HG03457 (cell line): ENCODE results near the gene COMMD2.
A peak's percentile ranks its signal among the peaks of the same experiment; 100 is the strongest.

Source experiments
- ATAC-seq: cut with Tn5 transposase; IDR thresholded peaks from one replicate; pipeline ENCODE4 v1.9.1; 2021; ENCODE audit warnings: moderate number of reproducible peaks; ENCODE audit not compliant: unreplicated experiment

Gene COMMD2

DNA sequence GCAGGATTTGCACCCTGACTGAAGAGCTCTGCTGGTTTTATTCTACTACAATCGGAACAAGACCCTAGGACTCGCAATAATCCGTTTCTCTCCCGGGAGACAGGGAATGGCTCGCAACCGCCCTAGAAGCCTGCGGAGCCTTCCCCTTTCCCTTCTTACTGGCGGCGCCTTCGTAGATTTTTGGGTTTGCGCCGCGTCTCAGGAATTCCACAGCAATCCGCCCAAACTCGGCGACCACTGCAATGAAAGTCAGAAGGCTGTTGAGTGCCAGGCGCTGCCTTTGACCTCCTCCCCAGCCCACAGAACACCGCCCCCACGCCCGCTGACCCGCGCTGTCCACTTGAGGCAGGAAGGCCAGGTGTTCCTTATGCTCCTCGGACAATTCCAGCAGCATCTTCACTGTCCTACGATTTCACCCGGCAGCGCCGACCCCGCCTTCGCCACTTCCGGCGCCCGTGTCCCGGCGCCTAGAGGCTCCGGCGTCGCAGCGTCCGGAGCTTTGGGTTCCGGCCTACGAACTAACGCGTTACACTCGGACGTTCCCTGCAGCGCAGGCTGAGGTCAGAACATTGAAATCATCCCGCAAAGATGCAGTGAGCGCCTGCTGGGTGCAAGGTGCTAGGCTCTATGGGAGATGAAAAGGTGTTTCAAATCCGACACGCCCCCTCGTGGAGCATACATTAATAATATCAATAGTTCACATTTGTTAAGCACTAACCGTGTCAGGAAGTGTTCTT is at the start of gene COMMD2:
Gene COMMD2 (minus strand): TSS at position 439 of the 737 bp plus-strand sequence. CDS start 45 bp downstream, at position 394.
- ATAC-seq: peak; percentile 99

DNA sequence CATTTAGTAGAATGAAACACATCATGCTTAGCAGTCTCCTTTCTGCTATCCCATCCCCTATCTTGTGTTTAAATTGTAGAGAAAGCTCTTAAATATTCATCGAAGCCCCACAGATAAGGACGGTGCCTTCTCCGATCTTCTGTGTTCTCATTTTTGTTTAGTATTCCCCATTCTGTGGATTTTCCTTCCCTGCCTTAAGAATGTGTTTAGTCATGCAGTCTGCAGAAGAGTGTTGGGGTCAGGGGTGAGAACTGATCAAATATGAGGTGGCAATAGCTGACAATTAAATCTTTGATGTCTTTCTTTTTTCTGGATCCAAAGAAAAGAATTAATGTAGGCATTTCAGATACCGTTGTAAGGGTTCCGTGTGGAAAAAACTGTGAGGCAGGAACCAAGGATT is 49.4 kb upstream of the COMMD2 start:
- ATAC-seq: no peak

DNA sequence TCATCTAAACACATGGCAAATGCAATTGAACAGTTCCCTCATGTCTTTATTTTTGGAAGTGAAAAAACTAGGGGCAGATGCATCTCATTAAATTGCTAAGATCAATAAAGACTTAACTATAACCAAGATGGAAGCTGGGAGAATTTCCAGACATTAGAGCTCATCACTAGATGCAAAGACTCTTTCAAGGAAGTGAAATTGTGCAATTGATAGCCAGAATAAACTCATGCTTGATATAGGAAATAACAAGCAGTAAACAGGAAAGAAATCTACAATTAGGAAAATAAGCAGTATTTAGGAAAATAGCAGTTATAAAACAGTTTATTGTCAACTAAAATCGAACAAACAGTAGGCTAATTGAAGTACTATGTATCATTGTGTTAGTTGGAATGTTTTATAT is 48.9 kb upstream of the COMMD2 start:
- no peak for ATAC-seq

DNA sequence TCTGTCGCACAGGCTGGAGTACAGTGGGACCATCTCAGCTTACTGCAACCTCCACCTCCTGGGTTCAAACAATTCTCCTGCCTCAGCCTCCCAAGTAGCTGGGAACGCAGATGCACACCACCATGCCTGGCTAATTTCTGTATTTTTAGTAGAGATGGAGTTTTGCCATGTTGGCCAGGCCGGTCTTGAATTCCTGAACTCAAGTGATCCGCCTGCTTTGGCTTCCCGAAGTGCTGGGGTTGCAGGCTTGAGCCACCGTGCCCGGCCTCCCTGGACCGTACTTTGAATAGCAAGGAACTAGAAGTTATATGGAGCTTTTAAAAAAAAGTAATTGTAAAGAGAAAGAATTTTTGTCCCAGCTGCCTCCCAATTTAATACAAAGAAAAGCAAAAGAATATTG is 48.4 kb upstream of the COMMD2 start:
- no peak for ATAC-seq

DNA sequence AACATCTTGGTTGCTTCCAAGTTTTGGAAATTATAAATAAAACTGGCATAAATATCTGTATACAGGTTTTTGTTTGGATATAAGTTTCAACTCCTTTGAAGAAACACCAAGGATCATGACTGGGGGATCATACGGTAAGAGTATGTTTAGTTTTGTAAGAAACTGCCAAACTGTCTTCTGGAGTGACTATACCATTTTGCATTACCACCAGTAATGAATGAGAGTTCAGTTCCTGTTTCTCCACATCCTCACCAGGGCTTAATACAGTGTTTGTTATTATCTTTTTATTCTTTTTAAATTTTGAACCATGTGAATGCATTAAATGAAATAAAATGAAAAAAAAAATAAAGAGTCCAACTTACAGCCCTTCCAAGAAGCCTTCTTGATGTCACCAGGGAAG is 43.7 kb upstream of the COMMD2 start:
- no peak for ATAC-seq

DNA sequence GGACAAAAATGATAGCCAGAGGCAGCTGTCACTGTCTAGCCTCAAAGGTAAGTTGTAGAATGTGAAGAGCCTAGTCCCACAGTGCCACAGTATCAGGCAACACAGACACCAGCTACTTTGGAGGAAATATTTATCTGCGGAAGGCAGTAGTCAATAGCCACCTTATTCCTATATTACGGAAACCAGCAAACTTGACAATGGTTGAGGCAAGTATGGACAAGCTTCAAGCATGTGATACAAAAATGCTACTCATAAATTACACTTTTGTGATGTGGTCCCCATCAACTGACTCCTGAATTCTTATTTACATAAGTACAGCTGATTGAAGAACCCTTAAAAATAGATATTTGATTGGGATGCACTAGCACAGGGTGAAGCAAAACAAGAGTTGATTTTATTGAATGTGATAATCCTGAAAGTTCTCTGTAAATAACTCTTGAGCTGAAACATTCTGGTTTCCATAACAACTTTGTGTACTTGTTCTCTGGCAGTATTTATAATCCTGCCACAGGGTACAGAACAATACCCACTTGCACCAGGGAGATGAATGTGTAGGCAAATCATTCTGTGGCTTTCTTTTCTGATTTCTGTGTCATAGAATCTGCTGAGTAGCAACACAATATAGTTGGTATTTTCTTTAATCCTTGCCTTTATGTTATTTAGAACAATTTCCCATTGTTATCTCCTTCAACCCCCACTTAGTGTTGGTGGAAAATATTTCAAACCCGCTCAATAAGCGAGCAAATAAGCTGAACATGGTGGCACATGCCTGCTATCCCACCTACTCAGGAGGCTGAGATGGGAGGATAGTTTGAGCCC is 40.4 kb upstream of the COMMD2 start, which contains the start of gene ANKUB1:
Gene ANKUB1 (minus strand): TSS at position 103 of the 819 bp plus-strand sequence. CDS start 188 bp downstream, outside the sequence.
- ATAC-seq: no peak

DNA sequence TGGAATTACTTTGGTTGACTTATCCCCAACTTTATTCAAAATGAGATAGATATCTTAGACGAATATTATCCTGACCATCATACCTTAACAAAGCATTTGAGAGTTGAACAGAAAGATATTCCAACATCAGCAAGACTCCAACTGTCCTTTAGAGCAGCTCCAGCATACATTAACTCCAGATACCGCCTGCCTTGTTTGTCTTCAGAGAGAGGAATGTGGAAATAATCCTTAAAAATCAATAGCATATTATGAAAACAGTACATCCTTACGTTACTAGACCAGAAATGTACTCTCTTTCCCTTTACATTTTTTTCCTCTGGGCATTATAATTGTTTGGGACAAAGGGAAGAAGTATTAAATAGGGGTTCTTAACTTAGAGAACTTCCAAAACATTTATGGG is 38.4 kb upstream of the COMMD2 start:
- no peak for ATAC-seq

DNA sequence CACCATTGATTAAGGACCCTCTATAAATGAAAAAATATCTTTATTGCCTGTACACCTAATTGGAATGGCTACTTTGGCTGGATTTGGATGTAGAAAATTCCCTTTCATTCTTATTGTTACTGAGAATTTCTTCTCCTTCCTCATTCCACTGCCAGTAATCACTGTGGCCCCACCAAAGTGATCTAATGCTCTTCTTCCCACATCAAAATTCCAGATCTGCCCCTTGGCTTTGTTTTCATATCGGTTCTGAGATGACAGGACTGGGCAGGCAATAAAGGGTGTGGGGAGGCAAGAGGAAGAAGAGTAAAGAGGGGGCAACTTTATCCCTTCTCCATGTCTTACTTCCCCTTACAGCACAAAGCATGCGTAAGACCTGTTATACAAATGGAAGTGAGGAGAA is 38.0 kb upstream of the COMMD2 start:
- no peak for ATAC-seq

DNA sequence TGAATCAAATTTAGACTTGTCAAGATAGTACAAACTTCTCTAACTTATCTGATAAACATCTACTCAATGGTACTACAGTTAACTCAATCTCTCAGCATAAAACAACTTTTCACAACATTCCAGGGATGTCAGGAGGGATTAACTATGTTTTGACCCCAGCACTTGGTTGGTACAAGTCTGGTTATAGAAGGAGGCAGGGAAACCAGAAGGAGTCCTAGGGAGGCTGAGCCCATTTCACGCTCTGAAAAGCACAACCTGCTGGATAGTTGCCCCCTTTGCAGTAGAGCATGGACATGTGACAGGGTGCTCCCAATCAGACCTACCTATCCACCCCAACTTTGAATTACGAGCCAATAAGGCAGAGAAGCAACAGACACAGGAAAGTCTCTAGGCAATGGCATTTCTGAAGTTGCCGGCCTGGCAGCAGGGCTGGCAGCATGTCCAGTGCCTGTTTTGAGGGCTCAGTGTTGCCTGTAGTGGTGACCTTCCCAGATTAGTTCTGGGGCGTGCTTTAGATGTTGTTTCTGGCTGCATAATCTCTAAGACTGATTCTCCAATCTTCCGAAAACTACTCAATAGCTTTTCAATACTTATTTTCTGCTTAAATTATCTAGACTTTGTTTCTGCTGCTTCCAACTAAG is 31.9 kb upstream of the COMMD2 start:
- ATAC-seq: no peak

DNA sequence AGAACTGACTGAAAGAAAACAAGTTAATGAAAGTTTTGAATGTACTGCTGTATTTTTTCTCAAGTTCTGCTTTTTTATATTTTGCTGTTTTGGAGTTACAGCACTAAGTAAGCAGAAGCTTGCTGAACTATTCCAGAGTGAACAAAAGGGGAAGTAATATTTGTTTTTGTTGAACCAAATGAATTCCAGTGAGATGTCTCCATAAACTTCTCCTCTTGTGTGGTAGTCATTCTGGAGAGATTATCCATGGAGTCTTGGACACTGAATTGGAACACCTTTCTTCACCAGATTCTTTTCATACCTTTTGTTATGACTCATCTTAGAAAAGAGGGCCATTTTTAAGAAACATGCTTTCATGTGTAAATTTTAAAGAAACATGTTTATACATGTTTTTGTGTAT is 31.3 kb upstream of the COMMD2 start:
- no peak for ATAC-seq

DNA sequence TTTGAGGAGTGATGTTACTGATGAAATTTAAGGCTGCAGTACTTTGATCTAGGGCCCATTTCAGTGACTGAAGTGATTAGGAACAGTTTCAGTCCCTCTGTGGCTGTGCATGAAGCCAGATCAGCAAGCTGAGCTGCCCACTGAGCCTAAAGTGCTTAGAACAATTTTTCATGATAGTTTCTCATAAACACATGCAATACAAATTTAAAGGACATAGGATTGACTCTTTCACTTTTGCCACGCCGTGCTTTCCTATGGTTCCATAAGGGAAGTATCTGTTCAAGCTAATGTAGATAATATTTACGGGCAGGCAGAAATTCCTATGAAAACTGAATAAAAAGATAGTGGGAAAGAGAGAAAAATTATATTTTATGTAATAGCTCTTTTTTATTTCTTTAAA is 29.5 kb upstream of the COMMD2 start:
- no peak for ATAC-seq

DNA sequence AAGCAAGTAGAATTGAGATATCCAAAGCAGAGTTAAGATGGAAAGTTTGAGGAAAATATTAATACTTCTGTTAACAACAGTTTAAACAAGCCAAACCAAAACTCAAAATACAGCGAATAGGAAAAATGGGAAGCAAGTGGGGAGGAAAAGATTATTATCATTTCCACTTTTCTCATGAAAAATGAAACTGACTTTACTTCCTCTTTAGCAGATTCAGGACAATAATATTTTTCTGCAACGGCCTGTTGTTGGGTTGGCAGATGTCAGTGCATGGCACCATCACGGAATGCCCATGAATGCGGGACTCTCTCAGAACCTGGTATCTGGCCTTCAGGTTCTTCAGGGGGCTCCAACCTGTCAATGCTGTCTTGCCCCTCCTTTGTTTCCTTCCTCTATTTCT is 28.9 kb upstream of the COMMD2 start:
- ATAC-seq: no peak

DNA sequence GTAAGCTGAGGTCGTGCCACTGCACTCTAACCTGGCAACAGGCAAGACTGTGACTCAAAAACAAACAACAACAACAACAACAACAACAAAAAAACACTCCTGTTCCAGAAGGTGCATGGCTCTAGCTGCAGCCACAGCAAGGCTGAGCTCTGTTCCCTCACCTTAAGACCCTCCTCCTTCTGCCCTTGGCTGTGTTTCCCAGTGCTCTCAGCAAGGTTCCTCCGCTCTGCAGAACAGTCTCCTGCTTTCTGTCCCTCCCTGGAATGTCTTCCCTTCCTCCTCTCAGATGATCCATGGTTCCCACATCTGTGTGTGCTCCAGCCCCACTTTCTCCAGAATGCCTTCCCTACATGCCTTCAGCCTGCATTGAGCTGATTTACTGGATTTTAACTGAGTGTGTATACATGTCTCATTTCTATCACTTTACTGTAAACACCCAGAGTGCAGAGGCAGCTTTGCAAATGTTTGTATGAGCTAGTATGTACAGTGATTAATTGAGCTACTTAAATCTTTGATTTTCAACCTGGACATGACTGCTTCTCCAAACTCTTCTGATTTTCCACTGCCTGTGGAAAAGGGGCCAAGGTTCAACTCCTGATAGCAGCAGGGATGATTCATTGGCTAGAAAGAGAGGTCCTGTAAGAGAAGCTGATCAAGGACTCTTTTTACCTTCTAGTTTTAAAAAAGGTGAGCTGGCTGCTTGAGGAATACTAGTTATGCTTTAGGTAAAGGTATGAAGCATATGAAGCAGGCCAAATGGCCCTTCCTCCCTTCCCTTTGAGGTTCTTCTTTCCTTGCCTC is 25.3 kb upstream of the COMMD2 start:
- no peak for ATAC-seq

DNA sequence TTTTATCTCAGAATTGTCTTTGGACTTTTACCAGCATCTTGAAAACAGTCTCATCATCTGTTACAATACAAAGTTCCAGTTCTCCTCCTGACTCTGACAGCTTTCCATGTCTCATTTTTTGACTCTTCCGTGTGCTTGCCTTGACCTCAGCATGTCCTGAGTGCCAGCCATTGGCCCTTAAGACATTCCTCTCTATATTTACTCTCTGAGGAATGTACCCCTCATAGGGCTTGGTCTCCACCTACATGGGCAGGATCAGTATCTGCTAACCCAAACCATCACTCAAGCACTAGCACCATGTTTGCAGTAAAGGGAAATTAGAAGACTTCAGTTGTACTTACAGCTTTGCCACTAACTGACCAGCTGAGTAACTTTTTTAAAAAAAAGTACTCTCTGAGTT is 23.9 kb upstream of the COMMD2 start:
- no peak for ATAC-seq

DNA sequence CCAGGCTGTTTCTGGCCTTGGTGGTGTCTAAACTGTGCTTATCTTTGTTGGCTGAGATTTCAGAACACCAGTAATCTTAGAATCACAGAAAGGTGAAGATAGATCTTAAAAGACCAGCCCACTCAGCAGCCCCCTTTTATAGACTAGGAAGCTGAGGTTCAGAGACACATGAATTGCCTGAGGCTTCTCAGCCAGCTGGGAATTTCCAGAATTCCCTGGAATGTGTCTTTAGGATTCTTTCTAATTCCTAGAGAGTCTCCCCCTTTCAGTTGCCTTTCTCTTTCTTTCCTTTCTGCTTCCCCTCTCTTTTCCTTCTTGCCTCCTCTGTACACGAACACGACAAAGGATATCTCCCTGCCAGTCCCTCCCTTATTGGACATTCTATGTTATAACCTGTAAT is 20.6 kb upstream of the COMMD2 start:
- no peak for ATAC-seq

DNA sequence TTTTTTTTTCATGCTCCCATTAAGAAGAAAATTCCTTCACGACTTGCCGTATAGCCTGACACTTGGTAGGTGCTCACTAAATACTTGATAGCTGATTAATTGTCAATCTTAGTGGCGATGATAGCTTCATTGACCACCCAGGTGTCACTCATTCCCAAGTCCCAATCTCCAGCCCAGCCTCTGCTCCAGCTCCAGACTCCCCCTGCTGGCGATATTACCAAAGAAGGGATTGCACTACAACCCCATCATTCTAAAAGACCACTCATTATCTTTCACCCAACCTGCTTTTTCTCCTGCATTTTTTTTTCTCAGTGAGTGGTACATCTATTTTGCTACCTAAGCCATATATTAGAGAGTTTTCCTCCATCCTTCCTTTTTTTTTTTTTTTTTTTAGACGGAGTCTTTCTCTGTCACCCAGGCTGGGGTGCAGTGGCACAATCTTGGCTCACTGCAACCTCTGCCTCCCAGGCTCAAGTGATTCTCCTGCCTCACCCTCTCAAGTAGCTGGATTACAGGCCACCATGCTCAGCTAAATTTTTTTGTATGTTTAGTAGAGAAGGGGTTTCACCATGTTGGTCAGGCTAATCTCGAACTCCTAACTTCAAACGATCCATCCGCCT is 19.5 kb upstream of the COMMD2 start:
- no peak for ATAC-seq

DNA sequence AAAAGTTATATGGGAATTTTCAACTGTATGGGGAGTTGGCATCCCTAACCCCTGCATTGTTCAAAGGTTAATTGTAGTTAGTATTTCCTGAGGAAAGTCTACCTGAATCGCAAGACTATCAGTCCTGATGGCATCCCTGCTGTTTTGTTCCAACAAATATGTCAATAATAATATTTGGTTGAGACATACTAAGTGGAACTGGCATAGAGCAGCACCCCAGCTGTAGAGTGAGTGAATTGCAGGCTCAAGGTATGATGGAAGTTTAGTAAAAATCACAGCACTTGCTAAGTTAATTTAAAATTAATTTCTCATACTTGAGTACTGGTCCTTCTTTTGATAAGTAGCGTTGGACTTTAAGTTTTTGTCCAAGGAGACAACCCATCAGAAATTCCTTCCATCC is 18.0 kb upstream of the COMMD2 start:
- ATAC-seq: no peak

DNA sequence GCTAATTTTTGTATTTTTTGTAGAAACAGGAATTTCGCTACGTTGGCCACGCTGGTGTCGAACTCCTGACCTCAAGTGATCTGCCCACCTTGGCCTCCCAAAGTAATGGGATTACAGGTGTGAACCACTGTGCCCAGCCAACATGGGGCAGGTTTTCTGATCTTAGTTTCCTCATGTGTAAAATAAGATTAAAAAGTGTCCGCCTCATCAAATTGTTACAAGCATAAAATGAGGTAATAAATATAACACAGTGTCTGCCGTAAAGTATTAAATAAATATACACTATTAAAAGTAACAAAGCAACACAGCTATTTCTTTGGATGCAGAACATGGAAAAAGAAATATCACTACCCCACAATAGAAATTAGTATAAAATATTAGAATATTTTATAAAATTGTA is 16.4 kb upstream of the COMMD2 start:
- ATAC-seq: no peak

DNA sequence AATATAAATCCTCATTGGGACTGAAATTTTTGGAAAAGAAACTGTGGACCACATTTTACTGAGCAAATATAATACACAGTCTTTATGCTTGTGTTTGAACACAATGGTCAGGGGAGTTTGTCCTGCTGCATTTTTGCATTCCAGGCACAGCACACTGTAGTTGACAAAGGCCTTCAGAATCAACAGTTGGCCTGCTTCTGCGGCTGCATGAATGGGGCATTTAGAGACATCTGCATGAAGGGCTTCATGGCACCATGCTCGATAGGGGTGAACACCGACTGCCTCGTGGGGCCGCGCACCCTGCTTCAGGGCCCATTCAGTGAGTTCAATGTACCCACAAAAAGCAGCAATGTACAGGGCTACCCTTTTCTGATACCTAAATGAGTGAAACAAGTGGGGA is 15.4 kb upstream of the COMMD2 start:
- ATAC-seq: no peak

DNA sequence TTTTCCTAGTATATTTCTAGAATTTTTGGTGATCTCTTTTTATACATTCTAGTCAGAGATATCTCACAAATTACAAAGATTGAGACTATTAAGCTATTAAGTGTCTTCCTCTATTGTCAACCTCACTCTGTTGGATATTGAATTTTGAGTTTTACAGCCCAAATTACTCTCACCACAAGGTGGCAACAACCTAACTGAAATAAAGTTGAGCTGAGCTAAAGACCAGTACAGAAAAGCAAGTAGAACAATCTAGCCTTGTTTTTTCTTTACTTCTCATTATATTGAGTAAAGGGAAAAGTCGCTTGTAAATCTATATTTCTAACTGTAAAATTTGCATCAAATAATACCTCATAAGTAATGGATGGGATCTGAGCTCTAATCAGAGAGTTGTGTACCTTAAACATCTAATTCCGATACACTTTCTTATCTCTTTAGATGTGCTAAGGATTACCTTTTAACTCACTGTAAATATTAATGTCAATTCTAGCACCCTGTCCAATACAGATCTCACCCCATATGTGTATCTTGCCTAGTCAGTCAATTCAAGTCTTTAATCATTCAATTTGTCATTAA is 13.6 kb upstream of the COMMD2 start:
- ATAC-seq: no peak
